GM12878 (cell line): ENCODE results near the gene SCN8A. TPM values are rescaled to one million over a fixed set of nuclear protein-coding genes. Genes with fewer than 3 reads are reported as not detected.

Experiments used
- ATAC-seq: fragments of 200-7000 bp; cut with Tn5 transposase; 3 replicates; pipeline ENCODE4 v1.9.1; 2020; ENCODE audit warnings: mild to moderate bottlenecking, moderate library complexity
- BruUV-seq: library from RNA; stranded (reverse); fragments of 400-500 nt; replicated peaks from 2 replicates; lab custom pipeline; 2021; lab: Mats Ljungman, UMichigan
- CTCF ChIA-PET: fragments of 300-600 bp; sonication (Branson Sonifier 250); formaldehyde crosslinking; extraction: SDS; loops from one replicate; lab custom pipeline; 2021; ENCODE audit warnings: inconsistent platforms; lab: Yijun Ruan, JAX
- POLR2A ChIA-PET: fragments of 350-600 bp; formaldehyde crosslinking; extraction: SDS; loops from one replicate; lab custom pipeline; 2021; ENCODE audit warnings: inconsistent platforms; lab: Charles Lee
- RAD21 ChIA-PET: fragments of 300-600 bp; sonication (Branson Sonifier 250); formaldehyde crosslinking; loops from one replicate; lab custom pipeline; 2023; ENCODE audit warnings: antibody characterized with exemption; ENCODE audit not compliant: unreplicated experiment; lab: Charles Lee
- SMC1A ChIA-PET: fragments of 300-600 bp; sonication (Branson Sonifier 250); formaldehyde crosslinking; loops from one replicate; lab custom pipeline; 2023; ENCODE audit not compliant: unreplicated experiment, uncharacterized antibody; lab: Charles Lee
- DNase-seq: peaks from one replicate; pipeline ENCODE4 v3.0.0-alpha.2; 2011; ENCODE audit warnings: low read depth, low spot score
- FAIRE-seq: peaks from 3 replicates; lab custom pipeline; 2011; peaks lifted over from hg19 to GRCh38; lab: Jason Lieb, UNC
- H2AFZ ChIP-seq: 2 replicates; pipeline ENCODE4 v1.6.0; 2011; ENCODE audit warnings: low read depth, low read length, control low read depth; ENCODE audit not compliant: control insufficient read depth
- H3K27ac ChIP-seq: 2 replicates; pipeline ENCODE4 v1.5.1; 2011; ENCODE audit warnings: control low read depth; ENCODE audit not compliant: control insufficient read depth, insufficient read depth
- H3K27me3 ChIP-seq, 2 experiments: replicated peaks in 1 of 2; 2 replicates each; pipeline versions ENCODE4 v1.6.0 to v1.6.1; 2011; ENCODE audit warnings: low read length in 1 of 2; ENCODE audit not compliant: control insufficient read depth in 2 of 2, insufficient read depth in 2 of 2
- H3K36me3 ChIP-seq, 2 experiments: 2 replicates each; pipeline ENCODE4 v1.5.1; 2011; ENCODE audit warnings: low read length in 1 of 2; ENCODE audit not compliant: control insufficient read depth in 2 of 2, insufficient read depth in 2 of 2
- H3K4me1 ChIP-seq: 2 replicates; pipeline ENCODE4 v1.6.1; 2011; ENCODE audit warnings: mild to moderate bottlenecking, low read length, moderate library complexity, mixed read lengths; ENCODE audit not compliant: control insufficient read depth, insufficient read depth
- H3K4me2 ChIP-seq: 2 replicates; pipeline ENCODE4 v1.6.0; 2011; ENCODE audit warnings: control low read depth; ENCODE audit not compliant: control insufficient read depth, insufficient read depth
- H3K4me3 ChIP-seq: fragments of 200-600 bp; sonication (generic); 2 replicates; pipeline ENCODE4 v1.5.1; 2016
- H3K79me2 ChIP-seq: 2 replicates; pipeline ENCODE4 v1.6.0; 2011; ENCODE audit warnings: low read length; ENCODE audit not compliant: control insufficient read depth, insufficient read depth
- H3K9ac ChIP-seq: 2 replicates; pipeline ENCODE4 v1.8.0; 2011; ENCODE audit warnings: low read length, control low read depth, mixed read lengths; ENCODE audit not compliant: control insufficient read depth, insufficient read depth
- H3K9me3 ChIP-seq: replicated peaks from 3 replicates; pipeline ENCODE4 v1.5.1; 2011; ENCODE audit warnings: mild to moderate bottlenecking, low read length; ENCODE audit not compliant: control insufficient read depth, insufficient read depth
- H4K20me1 ChIP-seq: 2 replicates; pipeline ENCODE4 v1.6.0; 2011; ENCODE audit not compliant: control insufficient read depth, insufficient read depth
- BACH1 ChIP-seq: fragments of 450-650 bp; IDR thresholded peaks from 2 replicates; pipeline ENCODE4 v1.6.1; 2017; ENCODE audit warnings: mild to moderate bottlenecking, borderline replicate concordance
- CBX3 ChIP-seq: fragments of 200-600 bp; sonication (generic); IDR thresholded peaks from 2 replicates; pipeline ENCODE4 v1.6.1; 2016; ENCODE audit warnings: low read depth, borderline replicate concordance
- IKZF1 ChIP-seq: fragments of 450-650 bp; conservative IDR thresholded peaks from 2 replicates; pipeline ENCODE4 v1.6.1; 2017; ENCODE audit warnings: antibody characterized with exemption, mild to moderate bottlenecking
- MEF2A ChIP-seq: IDR thresholded peaks from 2 replicates; pipeline ENCODE4 v1.6.1; 2011; ENCODE audit warnings: low read depth, mild to moderate bottlenecking, low read length, moderate library complexity; ENCODE audit not compliant: insufficient read depth
- NR2F1 ChIP-seq: fragments of 450-650 bp; conservative IDR thresholded peaks from 2 replicates; pipeline ENCODE4 v1.6.1; 2017; ENCODE audit warnings: mild to moderate bottlenecking
- PBX3 ChIP-seq: IDR thresholded peaks from 2 replicates; pipeline ENCODE4 v1.6.1; 2011; ENCODE audit warnings: mild to moderate bottlenecking, low read depth, low read length, moderate library complexity; ENCODE audit not compliant: insufficient replicate concordance
- SIN3A ChIP-seq: IDR thresholded peaks from 2 replicates; pipeline ENCODE4 v1.6.1; 2012; ENCODE audit warnings: low read depth, low read length, improper control_type of control experiment
- STAT3 ChIP-seq: IDR thresholded peaks from 2 replicates; pipeline ENCODE4 v1.6.1; 2011; ENCODE audit warnings: low read depth, low read length, improper control_type of control experiment
- SUZ12 ChIP-seq: fragments of 200-600 bp; sonication (generic); IDR thresholded peaks from one replicate; pipeline ENCODE4 v1.6.1; 2018; ENCODE audit warnings: antibody characterized with exemption, mild to moderate bottlenecking; ENCODE audit not compliant: unreplicated experiment
- USF2 ChIP-seq: IDR thresholded peaks from 2 replicates; pipeline ENCODE4 v1.6.1; 2011; ENCODE audit warnings: low read depth, low read length, improper control_type of control experiment, borderline replicate concordance
- ZNF217 ChIP-seq: fragments of 450-650 bp; IDR thresholded peaks from 2 replicates; pipeline ENCODE4 v1.6.1; 2017; ENCODE audit warnings: antibody characterized with exemption, mild to moderate bottlenecking
- WGBS: methylation state at CpG from one replicate; pipeline ENCODE4 v1.1.6; 2016; ENCODE audit warnings: low lambda C conversion rate; ENCODE audit not compliant: insufficient replicate concordance, insufficient coverage; ENCODE audit errors: missing lambda C conversion rate; 5-methylcytosine and 5-hydroxymethylcytosine counted together
- in situ Hi-C: fragments of 300-500 bp; cut with MboI; formaldehyde crosslinking; loops from 9 replicates; pipeline ENCODE4 v1.14.3; 2018; ENCODE audit warnings: mixed read lengths
- intact Hi-C: fragments of 100-400 bp; cut with micrococcal nuclease; formaldehyde crosslinking; loops from one replicate; pipeline ENCODE4 v1.14.2; 2022; ENCODE audit not compliant: unreplicated experiment
- polyA plus RNA-seq, 11 experiments: library from polyadenylated mRNA; depleted of rRNA in 4 of 11; unstranded in 6 of 11; stranded (reverse) in 5 of 11; fragments of >200 nt; fragmentation: Nextera tagmentation in 4 of 11; fragmentation: Illumina TruSeq in 1 of 11; extraction: Ambion mirVana in 4 of 11; extraction: Trizol in 1 of 11; gene quantifications; 1 replicate in 1 of 11; 2 replicates in 10 of 11; pipeline versions ENCODE4 v1.2.1 to v1.2.3, GENCODE V29; 2011 to 2016; ENCODE audit warnings: inconsistent platforms in 2 of 11, missing spikeins in 2 of 11, low read depth in 1 of 11
- total RNA-seq, 4 experiments: library from RNA; depleted of rRNA in 3 of 4; stranded (reverse); fragments of >200 nt in 3 of 4; fragmentation: Illumina TruSeq in 1 of 4; extraction: Trizol in 1 of 4; gene quantifications; 2 replicates each; pipeline versions ENCODE4 v1.2.1 to v1.2.3, GENCODE V29; 2013 to 2021
- TF ChIP-seq, protein P1 (sequence below), 3 experiments: IDR thresholded peaks in 2 of 3; conservative IDR thresholded peaks in 1 of 3; 2 replicates each; pipeline ENCODE4 v1.5.1; 2011; ENCODE audit warnings: low read depth in 3 of 3, low read length in 3 of 3, mild to moderate bottlenecking in 3 of 3, control low read depth in 2 of 3, moderate library complexity in 2 of 3, inconsistent platforms in 1 of 3, mixed read lengths in 1 of 3; ENCODE audit not compliant: control insufficient read depth in 2 of 3, insufficient read depth in 1 of 3; ENCODE audit errors: extremely low read depth in 1 of 3
- TF ChIP-seq, protein P2 (sequence below): fragments of 450-650 bp; IDR thresholded peaks from 2 replicates; pipeline ENCODE4 v1.6.1; 2017; ENCODE audit warnings: mild to moderate bottlenecking

The SCN8A gene
- total and polyA plus RNA-seq, 10 of the 15 experiments (the other 5 are each of a cell fraction or from before 2014, with no cell fraction given) = 0.02 to 0.23 (median 0.06) TPM; not detected in 2

- TF ChIP-seq MEF2A = no peak
- TF ChIP-seq, all 136 proteins: peak for 0
Measured at GRCh38 chr12:51844854-51845253, 253.8 kb downstream of the SCN8A start (continued).

GRCh38 chr12:51845482-51845881, 254.4 kb downstream of the SCN8A start:
- Histone ChIP-seq H3K79me2 (no peaks in the 10 kb centered on the region), H3K27me3 (peaks cover 2 to 13% of the 10 kb centered on the region in 2 experiments; a peak in 2 of 4 replicates), H3K4me2 (no peak overlapping the region), H3K9ac (no peak overlapping the region), H3K9me3 (no peaks in the 10 kb centered on the region), H4K20me1 (no peaks in the 10 kb centered on the region; the same call in 1 of the 2 replicates), H3K4me3 (no peak overlapping the region), H3K4me1 (no peaks in the 10 kb centered on the region), H2AFZ (no peak overlapping the region), H3K36me3 (no peaks in the 10 kb centered on the region), H3K27ac (no peak overlapping the region)
- BruUV-seq = no TSS peak
- CTCF ChIA-PET = no interaction called here
- RAD21 ChIA-PET = no interaction called here
- intact Hi-C loops (no loop called here), in situ Hi-C loops (no loop called here)
- no peak for FAIRE-seq
- ATAC-seq = no peak
- POLR2A ChIA-PET = no interaction called here
- DNase-seq = no peak
- SMC1A ChIA-PET = no interaction called here
- WGBS = 39% methylated on average over 7 of the region's 7 CpGs
- TF ChIP-seq USF2 (no peak), PBX3 (no peak), SIN3A (no peak), CBX3 (no peak), BACH1 (no peak), ZNF217 (no peak), IKZF1 (no peak), NR2F1 (no peak), STAT3 (no peak), SUZ12 (no peak)
- TF ChIP-seq, protein P1, sequence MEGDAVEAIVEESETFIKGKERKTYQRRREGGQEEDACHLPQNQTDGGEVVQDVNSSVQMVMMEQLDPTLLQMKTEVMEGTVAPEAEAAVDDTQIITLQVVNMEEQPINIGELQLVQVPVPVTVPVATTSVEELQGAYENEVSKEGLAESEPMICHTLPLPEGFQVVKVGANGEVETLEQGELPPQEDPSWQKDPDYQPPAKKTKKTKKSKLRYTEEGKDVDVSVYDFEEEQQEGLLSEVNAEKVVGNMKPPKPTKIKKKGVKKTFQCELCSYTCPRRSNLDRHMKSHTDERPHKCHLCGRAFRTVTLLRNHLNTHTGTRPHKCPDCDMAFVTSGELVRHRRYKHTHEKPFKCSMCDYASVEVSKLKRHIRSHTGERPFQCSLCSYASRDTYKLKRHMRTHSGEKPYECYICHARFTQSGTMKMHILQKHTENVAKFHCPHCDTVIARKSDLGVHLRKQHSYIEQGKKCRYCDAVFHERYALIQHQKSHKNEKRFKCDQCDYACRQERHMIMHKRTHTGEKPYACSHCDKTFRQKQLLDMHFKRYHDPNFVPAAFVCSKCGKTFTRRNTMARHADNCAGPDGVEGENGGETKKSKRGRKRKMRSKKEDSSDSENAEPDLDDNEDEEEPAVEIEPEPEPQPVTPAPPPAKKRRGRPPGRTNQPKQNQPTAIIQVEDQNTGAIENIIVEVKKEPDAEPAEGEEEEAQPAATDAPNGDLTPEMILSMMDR (IDR thresholded peaks at IDR 0.05 in 2 of 3, conservative IDR thresholded peaks at IDR 0.05 in 1 of 3; ENCODE audit: control insufficient read depth in 2 of 3, extremely low read depth in 1 of 3, insufficient read depth in 1 of 3, low read depth in 3 of 3, low read length in 3 of 3) = no peak
- TF ChIP-seq, protein P2, sequence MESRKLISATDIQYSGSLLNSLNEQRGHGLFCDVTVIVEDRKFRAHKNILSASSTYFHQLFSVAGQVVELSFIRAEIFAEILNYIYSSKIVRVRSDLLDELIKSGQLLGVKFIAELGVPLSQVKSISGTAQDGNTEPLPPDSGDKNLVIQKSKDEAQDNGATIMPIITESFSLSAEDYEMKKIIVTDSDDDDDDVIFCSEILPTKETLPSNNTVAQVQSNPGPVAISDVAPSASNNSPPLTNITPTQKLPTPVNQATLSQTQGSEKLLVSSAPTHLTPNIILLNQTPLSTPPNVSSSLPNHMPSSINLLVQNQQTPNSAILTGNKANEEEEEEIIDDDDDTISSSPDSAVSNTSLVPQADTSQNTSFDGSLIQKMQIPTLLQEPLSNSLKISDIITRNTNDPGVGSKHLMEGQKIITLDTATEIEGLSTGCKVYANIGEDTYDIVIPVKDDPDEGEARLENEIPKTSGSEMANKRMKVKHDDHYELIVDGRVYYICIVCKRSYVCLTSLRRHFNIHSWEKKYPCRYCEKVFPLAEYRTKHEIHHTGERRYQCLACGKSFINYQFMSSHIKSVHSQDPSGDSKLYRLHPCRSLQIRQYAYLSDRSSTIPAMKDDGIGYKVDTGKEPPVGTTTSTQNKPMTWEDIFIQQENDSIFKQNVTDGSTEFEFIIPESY = no peak
